Spinal cord (tissue), 10 donors: ENCODE results near the gene IL36B. TPM values are rescaled to one million over a fixed set of nuclear protein-coding genes. Genes with fewer than 3 reads are reported as not detected.

Experiments
- DNase-seq, 6 donors: peaks; one replicate each; pipeline versions ENCODE4 v3.0.0 to v3.0.0-alpha.2; 2013 to 2015; ENCODE audit warnings: low spot score in 6 of 6, low read depth in 4 of 6
- H3K27ac ChIP-seq: one replicate; pipeline ENCODE4 v1.5.1; 2013; ENCODE audit warnings: low read depth, low read length, control low read depth
- H3K27me3 ChIP-seq: one replicate; pipeline ENCODE4 v1.6.1; 2013; ENCODE audit warnings: low read length; ENCODE audit not compliant: control insufficient read depth, insufficient read depth
- H3K36me3 ChIP-seq: one replicate; pipeline ENCODE4 v1.6.1; 2013; ENCODE audit warnings: low read length; ENCODE audit not compliant: control insufficient read depth, insufficient read depth
- H3K4me1 ChIP-seq: one replicate; pipeline ENCODE4 v1.6.1; 2013; ENCODE audit warnings: low read length; ENCODE audit not compliant: control insufficient read depth, insufficient read depth
- H3K4me3 ChIP-seq: one replicate; pipeline ENCODE4 v1.5.1; 2013; ENCODE audit warnings: low read depth, low read length, control low read depth
- H3K9me3 ChIP-seq: one replicate; pipeline ENCODE4 v1.6.1; 2013; ENCODE audit warnings: low read length; ENCODE audit not compliant: control insufficient read depth, insufficient read depth
- WGBS: methylation state at CpG from one replicate; pipeline ENCODE4 v1.1.5; 2013; ENCODE audit warnings: missing lambda C conversion rate; ENCODE audit not compliant: insufficient coverage; 5-methylcytosine and 5-hydroxymethylcytosine counted together
- polyA plus RNA-seq, 2 donors: library from polyadenylated mRNA; unstranded; fragments of 120-200 nt; gene quantifications; one replicate each; pipeline ENCODE4 v1.2.1, GENCODE V29; 2013; ENCODE audit not compliant: insufficient read length in 2 of 2
- total RNA-seq, 2 donors: library from RNA; depleted of rRNA in 1 of 2; stranded (reverse); fragments of 120-200 nt in 1 of 2; fragments of >200 nt in 1 of 2; gene quantifications; one replicate each; pipeline versions ENCODE4 v1.2.3 to v1.2.4, GENCODE V29; 2013 to 2014
- donor health status: healthy.

Gene IL36B
- total and polyA plus RNA-seq, 4 donors: not detected

GRCh38 chr2:113058411-113058994 lies 5.8 kb upstream of the IL36B start:
- H3K4me3 ChIP-seq: no peak overlapping the region
- WGBS: 45% methylated on average over 2 of the region's 2 CpGs
- H3K9me3 ChIP-seq: no peaks in the 10 kb centered on the region
- no peaks in the 10 kb centered on the region for H3K27me3 ChIP-seq
- H3K36me3 ChIP-seq: no peaks in the 10 kb centered on the region
- H3K4me1 ChIP-seq: no peaks in the 10 kb centered on the region
- H3K27ac ChIP-seq: no peak overlapping the region
- no peak for DNase-seq

- no peaks in the 10 kb centered on the region for H3K9me3 ChIP-seq
- no peaks in the 10 kb centered on the region for H3K36me3 ChIP-seq
- DNase-seq: peak in 1 of 6 donors; percentile 7
- H3K27ac ChIP-seq: no peak overlapping the region
- no CpG with 5 or more reads among the region's 1 CpG for WGBS
- no peaks in the 10 kb centered on the region for H3K27me3 ChIP-seq
- no peaks in the 10 kb centered on the region for H3K4me1 ChIP-seq
- H3K4me3 ChIP-seq: no peak overlapping the region
Measured at GRCh38 chr2:113057117-113057516, 4.5 kb upstream of the IL36B start.

DNA sequence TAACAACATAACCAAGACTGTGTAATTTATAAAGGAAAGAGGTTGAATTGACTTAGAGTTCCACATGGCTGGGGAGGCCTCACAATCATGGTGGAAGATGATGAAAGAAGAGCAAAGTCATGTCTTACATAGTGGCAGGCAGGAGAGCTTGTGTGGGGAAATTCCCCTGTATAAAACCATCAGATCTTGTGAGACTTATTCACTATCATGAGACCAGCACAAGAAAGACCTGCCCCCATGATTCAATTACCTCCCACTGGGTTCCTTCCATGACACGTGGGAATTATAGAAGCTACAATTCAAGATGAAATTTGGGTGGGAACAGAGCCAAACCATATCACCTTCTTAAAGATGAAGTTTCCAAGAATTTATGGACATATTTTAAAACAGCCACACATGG lies 3.9 kb upstream of the IL36B start:
- Histone ChIP-seq H3K27me3 (no peaks in the 10 kb centered on the region), H3K9me3 (no peaks in the 10 kb centered on the region), H3K36me3 (no peaks in the 10 kb centered on the region), H3K4me3 (no peak overlapping the region), H3K4me1 (no peaks in the 10 kb centered on the region), H3K27ac (no peak overlapping the region)
- no CpG with 5 or more reads among the region's 1 CpG for WGBS
- no peak for DNase-seq

GRCh38 chr2:113054066-113054465 lies 1.4 kb upstream of the IL36B start:
- Histone ChIP-seq H3K27me3 (no peaks in the 10 kb centered on the region), H3K27ac (no peak overlapping the region), H3K9me3 (no peaks in the 10 kb centered on the region), H3K4me1 (no peaks in the 10 kb centered on the region), H3K4me3 (no peak overlapping the region), H3K36me3 (no peaks in the 10 kb centered on the region)
- DNase-seq: no peak

DNA sequence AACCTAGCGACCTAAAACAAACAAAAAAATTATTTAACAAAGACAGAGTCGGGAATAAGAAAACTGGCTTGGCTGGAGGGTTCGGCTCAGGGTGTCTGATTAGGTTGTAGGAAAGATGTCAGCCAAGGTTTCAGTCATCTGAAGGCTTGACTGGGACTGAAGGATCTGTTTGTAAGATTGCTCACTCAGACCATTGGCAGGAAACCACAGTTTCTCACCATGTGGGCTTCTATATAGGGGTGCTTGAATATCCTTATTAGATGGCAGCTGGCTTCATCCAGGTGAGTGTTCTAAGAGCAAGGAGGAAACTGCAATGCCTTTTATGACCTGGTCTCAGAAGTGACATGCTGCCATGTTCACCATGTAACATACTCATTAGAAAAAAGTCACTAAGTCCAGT lies 999 bp upstream of the IL36B start:
- H3K27me3 ChIP-seq: no peaks in the 10 kb centered on the region
- H3K27ac ChIP-seq: no peak overlapping the region
- no peaks in the 10 kb centered on the region for H3K36me3 ChIP-seq
- no peaks in the 10 kb centered on the region for H3K4me1 ChIP-seq
- no peak for DNase-seq
- H3K9me3 ChIP-seq: no peaks in the 10 kb centered on the region
- no CpG with 5 or more reads among the region's 3 CpGs for WGBS
- H3K4me3 ChIP-seq: no peak overlapping the region

DNA sequence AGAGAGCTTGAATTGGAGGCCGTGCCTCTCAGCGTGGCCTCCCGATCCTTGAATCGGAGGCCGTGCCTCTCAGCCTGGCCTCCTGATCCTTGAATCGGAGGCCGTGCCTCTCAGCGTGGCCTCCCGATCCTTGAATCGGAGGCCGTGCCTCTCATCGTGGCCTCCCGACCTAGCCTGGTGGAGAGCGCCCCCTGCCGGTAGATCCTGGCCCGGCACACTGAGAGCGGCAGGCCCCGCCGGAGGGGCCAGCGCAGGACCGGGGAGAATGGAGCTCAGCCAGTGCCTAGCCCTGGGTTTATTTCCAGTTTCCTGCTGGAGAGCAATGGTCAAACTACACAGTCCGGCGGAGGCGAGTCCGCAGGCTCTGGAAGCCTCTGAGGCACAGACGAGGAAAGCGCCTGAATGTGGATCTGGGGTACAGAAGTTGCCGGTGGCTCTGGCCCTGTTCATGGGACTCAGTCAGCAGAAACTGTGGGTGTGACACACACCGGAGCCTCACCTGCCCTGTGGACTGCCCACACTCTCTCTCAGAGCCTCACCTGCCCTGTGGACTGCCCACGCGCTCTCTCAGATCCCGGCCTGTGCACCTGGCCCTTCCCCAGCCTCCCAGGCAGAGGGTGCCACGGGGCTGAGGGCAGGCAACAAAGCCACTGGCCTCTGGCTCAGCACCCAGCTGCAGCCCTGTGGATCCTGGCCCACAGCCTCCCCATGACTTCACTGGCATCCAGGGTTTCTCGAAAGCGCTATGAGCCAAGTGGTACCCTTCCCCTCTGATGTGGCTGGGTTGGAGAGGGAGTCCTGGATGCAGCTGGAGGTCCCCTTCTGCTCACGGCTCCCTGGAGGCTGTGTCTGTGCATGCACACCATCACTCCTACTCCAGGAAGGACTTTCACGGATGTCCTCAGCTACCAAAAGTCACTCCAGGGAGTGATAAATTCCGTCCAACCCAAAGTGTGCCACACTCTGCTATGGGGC lies 1.5 kb downstream of the IL36B start:
- DNase-seq: no peak
- Histone ChIP-seq H3K36me3 (no peaks in the 10 kb centered on the region), H3K27ac (no peak overlapping the region), H3K9me3 (no peaks in the 10 kb centered on the region), H3K4me3 (no peak overlapping the region), H3K27me3 (no peaks in the 10 kb centered on the region), H3K4me1 (no peaks in the 10 kb centered on the region)
- 93% methylated on average over 36 of the region's 38 CpGs for WGBS

DNA sequence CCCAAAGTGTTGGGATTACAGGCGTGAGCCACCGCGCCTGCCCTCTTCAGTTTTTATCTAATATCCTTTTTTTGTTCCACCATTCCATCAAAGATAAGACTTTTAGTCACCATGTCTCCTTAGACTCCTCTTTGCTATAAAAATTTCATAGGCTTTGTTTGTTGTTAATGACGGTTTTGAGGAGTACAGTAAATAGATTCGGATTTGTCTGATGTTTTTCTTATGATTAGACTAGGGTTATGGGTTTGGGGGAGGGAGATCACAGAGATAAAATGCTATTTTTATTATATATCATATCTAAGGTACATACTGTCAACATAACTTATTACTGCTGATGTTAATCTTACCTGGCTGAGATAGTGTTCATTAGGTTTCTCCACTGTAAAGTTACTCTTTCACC lies 6.2 kb downstream of the IL36B start:
- no peak overlapping the region for H3K27ac ChIP-seq
- no peak for DNase-seq
- no peaks in the 10 kb centered on the region for H3K4me1 ChIP-seq
- H3K27me3 ChIP-seq: no peaks in the 10 kb centered on the region
- H3K4me3 ChIP-seq: no peak overlapping the region
- no peaks in the 10 kb centered on the region for H3K36me3 ChIP-seq
- no peaks in the 10 kb centered on the region for H3K9me3 ChIP-seq
- 80% methylated on average over 1 of the region's 5 CpGs for WGBS

DNA sequence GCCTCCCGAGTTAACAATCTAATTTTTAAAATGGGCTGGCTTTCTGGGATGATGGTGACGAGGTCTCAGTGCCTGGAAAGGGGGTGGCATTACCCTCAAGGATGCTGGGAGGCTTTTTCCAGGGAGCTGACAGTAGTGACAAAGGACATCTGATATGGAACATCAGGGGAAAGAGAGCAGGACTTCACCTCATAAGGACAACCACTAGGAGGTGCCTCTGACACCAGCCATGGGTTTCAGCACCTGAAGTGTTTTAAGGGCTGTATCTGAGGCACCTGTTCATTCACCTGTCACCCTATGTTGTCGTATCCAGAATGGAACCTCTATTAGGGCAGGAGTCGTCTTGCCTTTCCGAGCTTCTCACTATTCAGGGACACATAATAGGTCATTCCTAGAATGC lies 10.8 kb downstream of the IL36B start:
- no peaks in the 10 kb centered on the region for H3K36me3 ChIP-seq
- no peak overlapping the region for H3K4me3 ChIP-seq
- no peaks in the 10 kb centered on the region for H3K9me3 ChIP-seq
- H3K27me3 ChIP-seq: no peaks in the 10 kb centered on the region
- no peak for DNase-seq
- WGBS: 56% methylated on average over 4 of the region's 5 CpGs
- H3K4me1 ChIP-seq: no peaks in the 10 kb centered on the region
- H3K27ac ChIP-seq: no peak overlapping the region

DNA sequence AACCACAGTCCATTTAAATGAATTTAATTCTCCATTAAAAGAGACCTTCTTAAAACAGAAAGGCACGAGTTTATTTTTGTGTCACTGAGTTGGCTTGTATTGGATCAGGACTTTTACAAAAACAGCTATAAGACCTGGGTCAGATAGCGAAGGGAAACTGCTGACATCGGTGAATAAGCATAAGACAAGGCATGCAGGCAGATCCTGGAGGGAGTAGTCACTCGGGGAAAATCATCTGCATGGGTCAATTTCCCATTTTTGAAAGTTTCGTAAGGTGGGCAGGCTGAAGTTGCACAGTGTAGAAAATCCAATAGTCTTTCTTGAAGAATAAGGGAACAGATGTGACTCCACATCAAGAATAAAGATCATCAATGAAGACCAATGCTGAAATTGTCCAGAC lies 12.9 kb downstream of the IL36B start:
- Histone ChIP-seq H3K4me3 (no peak overlapping the region), H3K4me1 (no peaks in the 10 kb centered on the region), H3K9me3 (no peaks in the 10 kb centered on the region), H3K27me3 (no peaks in the 10 kb centered on the region), H3K27ac (no peak overlapping the region), H3K36me3 (no peaks in the 10 kb centered on the region)
- DNase-seq: no peak
- WGBS: 42% methylated on average over 5 of the region's 5 CpGs

DNA sequence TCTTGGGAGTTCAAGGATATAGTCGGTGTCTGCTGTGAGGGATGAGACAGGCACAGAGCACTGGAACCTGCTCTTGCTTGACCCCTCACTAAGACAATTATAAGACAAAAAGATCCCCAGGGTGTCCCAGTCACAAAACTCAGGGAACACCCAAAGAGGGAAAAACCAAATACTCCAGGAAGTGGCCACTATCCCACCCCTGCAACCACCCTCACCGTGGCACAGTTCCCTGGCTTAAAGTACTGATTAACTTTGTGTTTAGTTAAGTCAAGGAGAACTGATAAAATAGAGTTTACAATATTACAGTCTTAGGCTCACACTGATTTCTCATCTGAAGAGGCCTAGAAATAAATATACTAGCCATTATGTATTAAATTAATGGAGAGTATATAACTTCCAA lies 13.5 kb downstream of the IL36B start:
- no peaks in the 10 kb centered on the region for H3K27me3 ChIP-seq
- H3K36me3 ChIP-seq: no peaks in the 10 kb centered on the region
- no peak overlapping the region for H3K27ac ChIP-seq
- H3K4me1 ChIP-seq: no peaks in the 10 kb centered on the region
- whole genome bisulfite sequencing: 100% methylated on average over 1 of the region's 2 CpGs
- DNase-seq: no peak
- H3K9me3 ChIP-seq: no peaks in the 10 kb centered on the region
- no peak overlapping the region for H3K4me3 ChIP-seq
